ENCODE data around the gene KRTAP1-3.
"Not testable (repeated sequence)": the region's sequence is repeated elsewhere in the genome, so short reads cannot be mapped to it uniquely, and the experiment has no call there.

The KRTAP1-3 gene, protein sequence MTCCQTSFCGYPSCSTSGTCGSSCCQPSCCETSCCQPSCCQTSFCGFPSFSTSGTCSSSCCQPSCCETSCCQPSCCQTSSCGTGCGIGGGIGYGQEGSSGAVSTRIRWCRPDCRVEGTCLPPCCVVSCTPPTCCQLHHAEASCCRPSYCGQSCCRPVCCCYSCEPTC

DNA sequence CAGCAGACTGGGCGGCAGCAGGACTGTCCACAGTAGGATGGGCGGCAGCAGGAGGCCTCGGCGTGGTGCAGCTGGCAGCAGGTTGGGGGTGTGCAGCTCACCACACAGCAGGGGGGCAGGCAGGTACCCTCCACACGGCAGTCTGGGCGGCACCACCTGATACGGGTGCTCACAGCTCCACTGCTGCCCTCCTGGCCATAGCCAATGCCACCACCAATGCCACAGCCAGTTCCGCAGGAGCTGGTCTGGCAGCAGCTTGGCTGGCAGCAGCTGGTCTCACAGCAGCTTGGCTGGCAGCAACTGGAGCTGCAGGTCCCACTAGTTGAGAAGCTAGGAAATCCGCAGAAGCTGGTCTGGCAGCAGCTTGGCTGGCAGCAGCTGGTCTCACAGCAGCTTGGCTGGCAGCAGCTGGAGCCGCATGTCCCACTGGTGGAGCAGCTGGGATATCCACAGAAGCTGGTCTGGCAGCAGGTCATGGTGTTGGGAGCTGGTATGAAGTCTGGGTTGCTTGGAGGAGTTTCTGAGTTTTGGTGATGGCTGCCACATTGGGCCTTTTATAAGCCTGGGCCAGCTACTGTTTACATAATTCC, at the start of gene KRTAP1-3:
KRTAP1-3 (minus strand) TSS at position 529 of the 590 bp plus-strand sequence; CDS start at position 476, 53 bp downstream.
- DNase-seq (ENCODE audit: low read depth): not testable (repeated sequence)

- DNase-seq (ENCODE audit: low read depth): not testable (repeated sequence)
Observed at GRCh38 chr17:41084100-41084856, 49.6 kb upstream of the KRTAP1-3 start, which contains the start of gene KRTAP4-7. Gene KRTAP4-7, plus strand, starts transcription at chr17:41084150. Its CDS starts 57 bp downstream, at chr17:41084207.

DNA sequence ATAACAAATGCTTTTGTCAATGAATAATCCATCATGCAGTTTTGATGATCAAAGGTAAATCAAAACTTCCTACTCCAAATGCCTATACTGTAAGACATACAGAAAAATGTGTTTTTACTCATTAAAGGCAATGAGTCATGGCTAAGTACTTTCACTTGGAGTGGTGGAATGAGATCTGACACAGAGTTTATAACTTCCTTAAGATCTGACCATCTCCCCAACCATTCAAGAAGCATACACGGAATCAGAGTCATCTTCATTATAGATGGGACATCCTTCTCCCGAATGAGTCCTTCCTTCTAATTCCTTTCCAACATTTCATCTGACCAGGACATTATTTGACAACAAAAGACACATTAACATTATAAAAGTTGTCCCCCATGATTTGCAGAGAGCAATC, 48.8 kb upstream of the KRTAP1-3 start:
- DNase-seq (ENCODE audit: low read depth): not testable (repeated sequence)

- DNase-seq (ENCODE audit: low read depth): no peak
Observed at GRCh38 chr17:41082626-41083025, 48.0 kb upstream of the KRTAP1-3 start.

DNA sequence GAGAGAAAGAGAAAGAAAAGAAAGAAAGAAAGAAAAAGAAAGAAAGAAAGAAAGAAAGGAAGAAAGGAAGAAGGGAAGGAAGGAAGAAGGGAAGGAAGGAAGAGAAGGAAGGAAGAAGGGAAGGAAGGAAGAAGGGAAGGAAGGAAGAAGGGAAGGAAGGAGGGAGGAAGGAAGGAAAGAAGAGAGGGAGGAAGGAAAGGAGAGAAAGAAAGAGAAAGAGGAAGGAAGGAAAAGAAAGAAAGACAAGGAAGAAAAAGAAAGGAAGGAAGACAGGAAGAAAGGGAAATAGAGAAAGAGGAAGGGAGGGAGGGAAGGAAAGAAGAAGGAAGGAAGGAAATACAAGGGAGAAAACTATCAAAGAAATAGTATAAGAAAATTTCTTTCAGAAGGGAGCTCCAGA, 42.1 kb upstream of the KRTAP1-3 start:
- no peak for DNase-seq (ENCODE audit: low read depth)

DNA sequence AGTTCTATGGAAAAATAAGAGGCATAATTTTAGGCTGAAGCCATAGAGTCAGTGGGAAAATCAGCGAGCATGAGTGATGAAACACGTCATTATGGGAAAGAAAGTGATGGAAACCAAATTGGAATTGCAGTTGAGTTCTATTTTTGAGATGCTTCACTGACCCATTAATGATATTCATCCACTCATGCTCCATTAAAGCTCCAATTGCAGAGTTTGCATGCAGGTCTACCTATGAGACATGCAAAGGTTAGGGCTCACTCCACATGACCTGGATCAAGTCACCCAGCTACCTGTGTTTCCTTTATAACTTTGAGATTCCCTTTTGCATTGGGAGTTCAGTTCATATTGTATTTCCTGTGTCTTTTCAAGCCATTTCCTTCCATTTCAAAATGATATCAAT, 39.0 kb upstream of the KRTAP1-3 start:
- DNase-seq (ENCODE audit: low read depth): no peak

DNA sequence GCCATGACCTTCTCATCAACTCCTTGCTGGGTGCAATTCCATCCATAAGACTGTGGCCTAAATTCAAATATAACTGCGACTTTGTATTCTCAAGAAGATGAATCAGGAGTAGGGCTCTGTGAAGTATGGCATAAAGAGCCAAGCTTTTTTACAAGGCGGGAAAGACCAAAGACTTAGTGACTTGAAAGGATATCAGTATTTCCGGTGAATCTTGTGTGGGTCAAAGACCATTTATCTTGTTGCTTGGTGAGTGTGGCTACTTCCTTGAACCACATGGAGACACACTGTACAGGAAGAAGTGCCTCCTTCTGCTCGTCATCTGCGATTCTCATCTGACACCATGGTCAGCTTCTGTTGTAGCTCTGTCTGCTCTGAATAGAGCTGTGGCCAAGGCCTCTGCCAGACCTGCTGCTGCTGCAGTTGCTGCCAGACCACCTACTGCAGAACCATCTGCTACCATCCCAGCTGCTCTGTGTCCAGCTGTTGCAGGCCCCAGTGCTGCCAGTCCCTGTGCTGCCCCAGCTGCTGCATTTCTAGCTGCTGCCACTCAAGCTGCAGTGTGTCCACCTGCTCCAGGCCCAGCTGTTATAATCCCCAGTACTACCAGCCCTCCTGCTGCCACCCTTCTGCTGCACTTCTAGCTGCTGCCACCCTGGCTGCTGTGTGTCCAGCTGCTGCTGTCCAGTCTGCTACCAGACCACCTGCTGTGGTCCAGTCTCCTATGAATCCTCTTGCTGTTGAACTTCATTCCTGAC, 37.1 kb upstream of the KRTAP1-3 start:
- no peak for DNase-seq (ENCODE audit: low read depth)

DNA sequence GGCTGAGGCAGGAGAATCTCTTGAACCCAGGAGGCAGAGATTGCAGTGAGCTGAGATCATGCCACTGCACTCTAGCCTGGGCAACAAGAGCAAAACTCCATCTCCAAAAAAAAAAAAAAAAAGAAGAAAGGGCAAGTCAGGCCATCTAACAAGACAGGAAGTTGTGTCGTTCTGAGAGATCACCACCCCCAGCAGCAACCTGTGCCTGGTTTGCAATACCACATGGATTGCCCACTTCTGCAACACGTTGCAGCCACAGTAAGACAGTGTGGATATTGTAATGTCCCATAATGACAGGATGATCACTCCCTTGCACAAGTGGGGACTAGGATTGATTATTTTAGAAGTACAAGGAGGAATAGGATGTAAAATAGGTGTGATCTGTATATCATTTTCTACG, 34.4 kb upstream of the KRTAP1-3 start:
- DNase-seq (ENCODE audit: low read depth): no peak

DNA sequence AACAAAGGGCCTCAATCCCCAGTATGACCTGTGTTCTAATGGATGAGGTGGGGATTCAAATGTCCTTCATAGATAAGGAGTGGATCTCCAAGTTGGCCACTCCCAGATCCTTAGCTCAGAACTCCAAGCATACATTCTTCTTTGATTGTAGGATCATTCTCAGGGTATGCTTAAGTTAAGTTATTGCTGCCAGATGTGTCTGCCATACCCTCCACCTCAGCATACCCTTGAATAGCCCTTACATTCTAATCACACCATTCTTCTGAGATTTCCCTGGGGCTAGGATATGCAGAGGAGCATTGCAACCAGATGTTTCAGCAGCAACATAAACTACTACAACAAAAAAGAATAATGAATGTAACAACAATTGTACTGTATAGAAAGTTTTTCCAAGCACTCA, 32.6 kb upstream of the KRTAP1-3 start:
- no peak for DNase-seq (ENCODE audit: low read depth)

DNA sequence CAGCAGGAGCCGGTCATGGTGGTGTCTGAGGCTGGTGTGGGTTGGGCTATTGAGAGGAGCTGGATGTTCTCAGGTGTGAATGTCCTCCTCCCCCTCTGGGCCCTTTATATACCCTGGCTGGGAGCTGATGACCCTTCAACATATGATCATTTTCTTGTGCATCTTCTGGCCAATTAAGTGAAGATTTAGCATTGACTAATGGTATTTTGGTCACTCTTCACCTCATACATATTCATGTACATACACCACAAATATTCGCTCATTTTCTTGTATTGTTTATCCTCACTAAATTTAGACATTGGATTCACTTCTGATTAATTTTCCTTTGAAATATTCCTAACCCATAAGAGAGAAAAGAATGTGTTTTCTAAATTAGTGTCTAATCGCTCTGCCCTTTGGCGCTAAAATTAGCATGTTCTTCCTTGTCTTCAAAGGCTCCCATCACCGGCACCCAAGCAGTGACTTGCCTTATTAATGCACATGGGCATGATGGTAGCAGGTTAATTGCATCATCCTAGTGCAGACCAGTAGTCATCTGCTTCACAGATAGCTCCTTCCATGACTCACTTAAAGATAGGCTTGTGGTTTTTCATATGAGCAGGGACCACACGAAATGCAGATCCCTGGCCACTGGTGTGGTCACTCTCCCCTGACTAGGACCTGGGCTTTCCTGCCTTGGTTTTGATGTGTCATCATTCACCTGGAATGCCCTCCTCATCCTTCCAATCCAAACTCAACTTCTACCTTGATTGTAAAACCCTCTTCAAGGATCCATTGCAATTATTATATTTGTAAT, 31.4 kb upstream of the KRTAP1-3 start, which contains the start of gene KRTAP2-4:
KRTAP2-4 (minus strand) TSS at position 51 of the 796 bp plus-strand sequence; CDS start at position 17, 34 bp downstream.
- no peak for DNase-seq (ENCODE audit: low read depth)

- not testable (repeated sequence) for DNase-seq (ENCODE audit: low read depth)
Observed at GRCh38 chr17:41065016-41065689, 30.5 kb upstream of the KRTAP1-3 start.

- no peak for DNase-seq (ENCODE audit: low read depth)
Observed at GRCh38 chr17:41064301-41064700, 29.6 kb upstream of the KRTAP1-3 start.

DNA sequence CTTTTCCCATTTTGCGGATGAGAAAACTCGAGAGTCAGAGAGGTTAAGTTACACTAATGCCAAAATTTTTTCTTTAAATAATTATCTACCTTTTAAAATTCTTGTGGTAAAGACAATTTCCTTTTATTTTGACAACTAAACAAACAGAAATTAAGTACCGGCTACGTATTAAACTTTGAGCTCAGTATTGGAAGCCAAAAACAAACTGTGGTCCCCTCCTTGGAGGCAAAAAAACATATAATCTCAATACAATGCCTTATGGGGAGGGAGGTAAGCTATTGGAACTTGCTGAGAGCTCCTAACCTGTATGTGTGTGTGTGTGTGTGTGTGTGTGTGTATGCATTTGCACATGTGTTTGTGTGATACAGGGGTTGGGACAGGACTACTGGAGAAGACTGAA, 28.8 kb upstream of the KRTAP1-3 start:
- DNase-seq (ENCODE audit: low read depth): no peak

GRCh38 chr17:41061964-41062363, 27.3 kb upstream of the KRTAP1-3 start:
- DNase-seq (ENCODE audit: low read depth): no peak

GRCh38 chr17:41060052-41060604, 25.5 kb upstream of the KRTAP1-3 start, which contains the start of gene KRTAP2-3:
Gene KRTAP2-3, minus strand, starts transcription at chr17:41060114. Its CDS starts 64 bp downstream, at chr17:41060050.
- DNase-seq (ENCODE audit: low read depth): no peak

- DNase-seq (ENCODE audit: low read depth): not testable (repeated sequence)
Observed at GRCh38 chr17:41059276-41060051, 24.8 kb upstream of the KRTAP1-3 start.

- DNase-seq (ENCODE audit: low read depth): no peak
Observed at GRCh38 chr17:41058741-41059140, 24.1 kb upstream of the KRTAP1-3 start.

- DNase-seq (ENCODE audit: low read depth): no peak
Observed at GRCh38 chr17:41057547-41057946, 22.9 kb upstream of the KRTAP1-3 start.

DNA sequence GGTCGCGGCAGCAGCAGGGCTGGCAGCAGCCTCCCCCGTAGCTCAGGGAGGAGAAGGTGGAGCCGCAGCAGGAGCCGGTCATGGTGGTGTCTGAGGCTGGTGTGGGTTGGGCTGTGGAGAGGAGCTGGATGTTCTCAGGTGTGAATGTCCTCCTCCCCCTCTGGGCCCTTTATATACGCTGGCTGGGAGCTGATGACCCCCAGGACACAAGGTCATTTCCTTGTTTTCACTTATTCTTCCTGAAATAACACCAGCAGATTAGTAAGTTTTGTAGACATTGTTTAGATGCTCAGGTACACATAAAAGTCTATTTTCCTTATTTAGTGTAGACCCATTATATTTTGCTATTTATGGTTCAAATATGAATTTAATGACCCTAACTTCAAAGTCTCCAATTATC, 20.5 kb upstream of the KRTAP1-3 start, which contains the start of gene KRTAP2-2:
KRTAP2-2 (minus strand) TSS at position 101 of the 400 bp plus-strand sequence; CDS start at position 82, 19 bp downstream.
- DNase-seq (ENCODE audit: low read depth): not testable (repeated sequence)

All from stimulated activated CD8-positive, alpha-beta memory T cell treated with anti-CD3 and anti-CD28 coated beads, Interleukin-7, amount 100 ng/mL, for 24 hours (primary cell).